Stimulated activated CD8-positive, alpha-beta memory T cell treated with anti-CD3 and anti-CD28 coated beads, Interleukin-12 subunit alpha, Interleukin-12 subunit beta, amount 100 ng/mL, for 24 hours (primary cell): ENCODE data around the gene STT3A.

Source experiments
- DNase-seq: peaks from one replicate; pipeline ENCODE4 v3.0.0-alpha.2; 2020; ENCODE audit errors: extremely low read depth

STT3A gene

GRCh38 chr11:125588505-125588904, 4.1 kb upstream of the STT3A start:
- no peak for DNase-seq

GRCh38 chr11:125591649-125592304, 875 bp upstream of the STT3A start:
- no peak for DNase-seq

DNA sequence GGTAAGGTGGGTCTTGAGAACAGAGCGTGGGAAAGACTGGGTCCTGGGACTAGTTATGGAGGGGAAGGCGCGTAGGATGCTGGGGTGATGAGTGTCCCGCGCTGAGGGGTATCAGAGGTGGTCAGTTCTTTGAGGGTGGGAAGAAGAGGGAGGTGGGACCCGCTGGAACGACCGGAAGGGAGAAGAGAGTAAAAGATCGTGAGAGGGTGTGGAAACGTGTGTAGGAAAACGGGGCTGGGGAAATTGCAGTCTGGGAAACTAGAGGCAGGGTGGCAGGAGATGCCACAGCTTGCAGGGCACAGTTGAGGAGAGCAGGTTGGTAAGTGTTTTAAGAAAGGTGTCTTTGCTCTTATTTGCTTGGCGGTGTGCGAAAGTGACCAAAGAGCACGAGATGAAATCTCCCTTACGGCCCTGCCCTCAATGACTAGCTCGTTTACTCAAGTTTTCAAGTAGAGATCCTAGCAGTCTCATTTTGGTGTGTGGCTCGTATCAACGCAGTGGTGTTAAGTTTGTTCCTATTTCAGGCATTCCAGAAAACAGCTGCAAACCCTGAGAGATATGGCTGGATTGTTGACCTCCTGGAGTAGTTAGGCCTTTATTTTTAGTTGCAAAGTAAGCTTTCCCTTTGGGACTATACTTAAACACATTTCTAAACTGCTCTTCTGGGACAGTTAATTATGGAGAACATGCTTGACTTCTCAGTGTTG, 615 bp downstream of the STT3A start:
- no peak for DNase-seq

GRCh38 chr11:125594958-125595357, 2.3 kb downstream of the STT3A start:
- no peak for DNase-seq

- DNase-seq: no peak
These were observed 8.0 kb downstream of the STT3A start for GRCh38 chr11:125600663-125601062.

- no peak for DNase-seq
These were observed 10.6 kb downstream of the STT3A start for GRCh38 chr11:125603207-125603606.

- no peak for DNase-seq
These were observed 12.8 kb downstream of the STT3A start for GRCh38 chr11:125605417-125605816.

GRCh38 chr11:125609545-125609944, 16.9 kb downstream of the STT3A start:
- no peak for DNase-seq

DNA sequence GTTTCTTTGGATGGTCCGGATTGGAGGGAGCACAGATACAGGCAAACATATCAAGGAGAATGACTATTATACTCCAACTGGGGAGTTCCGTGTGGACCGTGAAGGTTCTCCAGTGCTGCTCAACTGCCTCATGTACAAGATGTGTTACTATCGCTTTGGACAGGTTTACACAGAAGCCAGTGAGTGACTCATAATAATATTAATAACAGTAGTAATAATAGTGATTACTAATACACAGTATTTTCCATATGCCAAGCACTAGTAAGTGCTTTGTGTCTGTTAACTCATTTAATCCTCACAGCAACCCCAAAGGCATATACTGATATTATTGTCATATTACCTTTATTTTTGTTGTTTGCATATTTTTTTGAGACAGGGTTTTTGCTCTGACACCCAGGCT, 25.7 kb downstream of the STT3A start:
- no peak for DNase-seq

GRCh38 chr11:125621995-125622394, 29.3 kb downstream of the STT3A start:
- DNase-seq: no peak

- no peak for DNase-seq
These were observed 30.4 kb downstream of the STT3A start for GRCh38 chr11:125623064-125623463.

DNA sequence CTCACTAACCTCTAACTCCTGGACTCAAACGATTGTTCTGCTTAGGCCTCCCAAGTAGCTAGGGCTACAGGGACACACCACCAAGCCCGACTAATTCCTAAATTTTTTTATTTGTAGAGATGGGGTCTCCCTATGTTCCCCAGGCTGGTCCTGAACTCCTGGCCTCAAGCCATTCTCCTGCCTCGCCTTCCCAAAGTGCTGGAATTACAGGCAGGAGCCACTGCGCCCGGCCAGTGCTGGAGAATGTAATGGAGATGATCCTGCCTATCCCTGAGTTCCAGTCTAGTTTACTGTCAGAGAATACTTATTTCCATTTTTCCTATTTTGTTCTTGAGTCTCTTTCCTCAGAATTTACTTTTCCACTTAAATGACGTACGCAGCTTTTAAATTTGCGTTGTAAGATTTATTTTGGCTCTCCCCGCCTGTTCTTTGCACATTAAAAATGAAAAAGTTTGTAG, 32.1 kb downstream of the STT3A start, which contains the start of gene CHEK1:
TSS of gene CHEK1 (plus strand) at position 408 of the 458 bp plus-strand sequence. CDS start 1,606 bp downstream, outside the sequence.
- no peak for DNase-seq

DNA sequence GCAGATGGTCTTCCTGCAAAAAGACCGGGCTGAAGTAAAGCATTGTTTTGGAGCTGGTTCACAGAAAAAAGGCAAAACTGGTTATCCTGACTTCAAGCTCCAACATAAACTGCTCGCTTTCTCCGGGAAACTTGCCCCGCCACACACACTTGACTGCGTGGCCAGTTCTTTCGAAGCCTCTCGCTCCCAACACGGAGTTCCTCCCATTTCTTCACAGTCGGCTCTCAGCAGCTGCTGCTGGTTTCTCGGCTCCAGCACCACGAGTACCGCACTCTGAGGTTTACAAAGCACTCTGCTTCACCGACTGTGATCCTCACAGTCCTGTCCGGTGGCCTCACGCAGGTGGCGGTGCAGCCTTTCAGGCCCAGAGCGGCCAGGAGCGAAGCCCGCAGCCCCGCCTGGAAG, 32.6 kb downstream of the STT3A start:
- DNase-seq: no peak

DNA sequence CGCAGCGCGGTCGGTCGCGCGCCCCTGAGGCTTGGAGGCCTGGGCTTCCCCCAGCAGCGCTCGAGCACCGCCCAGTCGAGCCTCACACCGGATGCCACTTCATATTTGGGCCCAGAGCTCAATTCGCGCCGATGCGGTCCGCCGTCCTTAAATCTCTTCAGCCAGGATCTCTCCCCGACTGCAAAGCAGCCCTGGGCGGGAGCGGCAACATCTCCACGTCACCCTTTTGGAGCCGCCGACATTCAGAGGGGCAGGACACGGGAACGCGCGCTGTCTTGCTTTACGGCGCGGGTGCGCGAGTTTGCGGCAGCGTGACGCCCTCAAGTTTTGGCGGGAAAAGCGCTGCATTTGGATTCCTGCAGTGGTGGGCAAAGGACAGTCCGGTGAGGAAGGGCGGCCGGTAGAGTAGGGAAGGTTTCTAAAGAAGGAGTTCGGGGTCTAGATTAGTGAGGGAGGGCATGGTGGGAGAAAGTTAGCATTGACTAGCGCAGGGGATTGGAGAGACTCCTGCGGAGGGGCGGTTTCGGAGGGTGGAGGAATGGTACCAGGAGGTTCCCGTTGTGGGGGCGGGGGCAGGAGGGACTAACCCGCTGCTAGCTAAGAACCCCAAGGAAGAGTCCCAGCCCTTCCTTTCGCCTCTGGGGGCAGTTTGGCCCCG, 33.1 kb downstream of the STT3A start:
- DNase-seq: peak; percentile 54

GRCh38 chr11:125626288-125626950, 33.8 kb downstream of the STT3A start:
- DNase-seq: no peak

- DNase-seq: no peak
These were observed 34.7 kb downstream of the STT3A start for GRCh38 chr11:125627236-125627910.

GRCh38 chr11:125637840-125638239, 45.2 kb downstream of the STT3A start:
- no peak for DNase-seq

DNA sequence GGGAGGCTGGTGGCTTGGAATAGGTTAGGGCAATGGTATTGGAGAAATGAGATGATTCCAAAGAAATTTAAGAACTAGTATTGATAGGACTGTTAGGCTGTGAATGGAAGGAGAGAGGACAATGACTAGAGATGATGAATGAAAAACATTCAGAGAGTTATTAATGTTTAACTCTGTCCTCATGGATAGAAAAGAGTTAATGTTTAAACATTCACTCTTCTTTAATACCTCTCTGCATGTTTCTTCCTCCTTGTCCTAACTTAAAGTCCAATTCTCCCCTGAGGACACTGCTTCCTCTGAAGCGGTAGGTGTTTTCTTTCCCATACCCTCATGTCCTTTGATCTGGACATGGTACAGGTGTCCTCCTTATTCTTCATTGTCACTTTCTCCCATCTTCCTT, 45.7 kb downstream of the STT3A start:
- DNase-seq: no peak

- DNase-seq: no peak
These were observed 53.2 kb downstream of the STT3A start for GRCh38 chr11:125645871-125646270.

GRCh38 chr11:125649465-125650166, 57.0 kb downstream of the STT3A start:
- DNase-seq: no peak

GRCh38 chr11:125662689-125663088, 70.0 kb downstream of the STT3A start:
- no peak for DNase-seq
